Measurements from ENCODE around the gene SCYGR7. TPM values are rescaled to one million over a fixed set of nuclear protein-coding genes. Genes with fewer than 3 reads are reported as not detected.
"Not testable (repeated sequence)": the region's sequence is repeated elsewhere in the genome, so short reads cannot be mapped to it uniquely, and the experiment has no call there.

SCYGR7 gene
- total RNA-seq, 2 donors from 2014 or later = not detected

DNA sequence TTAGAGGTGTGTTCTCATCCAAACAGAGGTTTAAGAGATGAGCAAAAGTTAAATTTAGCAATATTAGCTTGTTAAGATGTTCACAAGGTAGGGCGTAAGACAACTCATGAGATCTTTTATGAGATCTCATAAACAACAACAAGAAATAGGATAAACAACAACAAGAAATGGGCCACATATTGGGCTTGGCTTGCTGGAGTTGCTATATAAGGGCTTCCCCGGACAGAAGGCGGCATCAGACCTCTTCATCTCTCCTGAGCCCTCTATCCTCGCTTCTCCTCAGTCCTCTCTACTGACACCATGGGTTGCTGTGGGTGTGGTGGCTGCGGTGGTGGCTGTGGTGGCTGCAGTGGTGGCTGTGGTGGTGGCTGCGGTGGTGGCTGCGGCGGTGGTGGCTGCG, 17.5 kb downstream of the SCYGR7 start, which contains the start of gene SCYGR8:
SCYGR8 (plus strand) TSS at position 301 of the 400 bp plus-strand sequence; CDS start at position 301, 0 bp downstream.
- Histone ChIP-seq H3K27me3 (ENCODE audit: control insufficient read depth, insufficient read depth, low read length, poor library complexity, severe bottlenecking) (no peaks in the 10 kb centered on the region), H3K4me3 (ENCODE audit: low read length) (no peak within 1 kb of the TSS), H3K27ac (ENCODE audit: low read depth, low read length) (no peak within 1 kb of the TSS), H3K9me3 (ENCODE audit: control insufficient read depth, low read length) (no peaks in the 10 kb centered on the region), H3K4me1 (ENCODE audit: control insufficient read depth, insufficient read depth, low read length) (no peaks in the 10 kb centered on the region), H3K9ac (ENCODE audit: extremely low read depth, low read length, poor library complexity, severe bottlenecking) (no peak within 1 kb of the TSS), H3K36me3 (ENCODE audit: control insufficient read depth, insufficient read depth, low read length) (no peaks in the 10 kb centered on the region)
- Mint-ChIP-seq H3K4me1 (no peaks in the 10 kb centered on the region), H3K27ac (no peak within 1 kb of the TSS), H3K9me3 (no peaks in the 10 kb centered on the region), H3K4me3 (no peak within 1 kb of the TSS), H3K36me3 (ENCODE audit: low read depth) (no peaks in the 10 kb centered on the region), H3K27me3 (ENCODE audit: insufficient read depth) (no peaks in the 10 kb centered on the region)
- TF ChIP-seq, protein P1, sequence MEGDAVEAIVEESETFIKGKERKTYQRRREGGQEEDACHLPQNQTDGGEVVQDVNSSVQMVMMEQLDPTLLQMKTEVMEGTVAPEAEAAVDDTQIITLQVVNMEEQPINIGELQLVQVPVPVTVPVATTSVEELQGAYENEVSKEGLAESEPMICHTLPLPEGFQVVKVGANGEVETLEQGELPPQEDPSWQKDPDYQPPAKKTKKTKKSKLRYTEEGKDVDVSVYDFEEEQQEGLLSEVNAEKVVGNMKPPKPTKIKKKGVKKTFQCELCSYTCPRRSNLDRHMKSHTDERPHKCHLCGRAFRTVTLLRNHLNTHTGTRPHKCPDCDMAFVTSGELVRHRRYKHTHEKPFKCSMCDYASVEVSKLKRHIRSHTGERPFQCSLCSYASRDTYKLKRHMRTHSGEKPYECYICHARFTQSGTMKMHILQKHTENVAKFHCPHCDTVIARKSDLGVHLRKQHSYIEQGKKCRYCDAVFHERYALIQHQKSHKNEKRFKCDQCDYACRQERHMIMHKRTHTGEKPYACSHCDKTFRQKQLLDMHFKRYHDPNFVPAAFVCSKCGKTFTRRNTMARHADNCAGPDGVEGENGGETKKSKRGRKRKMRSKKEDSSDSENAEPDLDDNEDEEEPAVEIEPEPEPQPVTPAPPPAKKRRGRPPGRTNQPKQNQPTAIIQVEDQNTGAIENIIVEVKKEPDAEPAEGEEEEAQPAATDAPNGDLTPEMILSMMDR (conservative IDR thresholded peaks at IDR 0.05) = no peak
- DNase-seq = no peak
- WGBS, 2 experiments (ENCODE audit: insufficient coverage in 1 of 2, insufficient read length in 1 of 2) = 95% methylated on average over 3 of the region's 9 CpGs; no CpG with 5 or more reads in 1 of the 2 experiments

DNA sequence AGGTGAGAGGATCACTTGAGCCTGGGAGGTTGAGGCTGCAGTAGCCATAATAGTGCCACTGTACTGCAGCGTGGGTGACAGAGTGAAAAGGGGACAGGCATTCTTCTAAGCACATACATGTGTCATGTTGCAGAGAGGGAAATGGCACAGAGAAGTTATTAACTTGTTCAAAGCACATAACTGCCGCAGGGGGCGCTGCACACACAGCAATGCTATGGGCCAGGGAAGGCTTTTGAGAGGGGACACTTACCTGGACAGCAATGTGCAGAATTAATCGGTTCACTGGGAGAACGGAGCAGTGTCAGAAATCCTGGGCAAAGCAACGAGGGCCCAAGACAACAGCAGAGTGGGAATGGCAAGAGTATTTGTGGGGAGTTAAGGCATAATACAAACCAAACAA, 19.9 kb downstream of the SCYGR7 start:
- no peaks in the 10 kb centered on the region for H3K9me3 ChIP-seq (ENCODE audit: control insufficient read depth, low read length)
- WGBS, 2 experiments (ENCODE audit: insufficient coverage in 1 of 2, insufficient read length in 1 of 2) = 69 to 74% methylated on average over 5 to 6 of the region's 6 CpGs
- H3K4me3 Mint-ChIP-seq = no peak overlapping the region
- no peaks in the 10 kb centered on the region for H3K4me1 ChIP-seq (ENCODE audit: control insufficient read depth, insufficient read depth, low read length)
- H3K36me3 Mint-ChIP-seq (ENCODE audit: low read depth) = no peaks in the 10 kb centered on the region
- no peak overlapping the region for H3K27ac Mint-ChIP-seq
- no peaks in the 10 kb centered on the region for H3K4me1 Mint-ChIP-seq
- H3K9me3 Mint-ChIP-seq = no peaks in the 10 kb centered on the region
- no peaks in the 10 kb centered on the region for H3K36me3 ChIP-seq (ENCODE audit: control insufficient read depth, insufficient read depth, low read length)
- no peaks in the 10 kb centered on the region for H3K27me3 ChIP-seq (ENCODE audit: control insufficient read depth, insufficient read depth, low read length, poor library complexity, severe bottlenecking)
- DNase-seq = peak; percentile 89
- TF ChIP-seq, protein P1 (conservative IDR thresholded peaks at IDR 0.05) = peak; percentile 91
- H3K27me3 Mint-ChIP-seq (ENCODE audit: insufficient read depth) = no peaks in the 10 kb centered on the region
- no peak overlapping the region for H3K9ac ChIP-seq (ENCODE audit: extremely low read depth, low read length, poor library complexity, severe bottlenecking)
- H3K4me3 ChIP-seq (ENCODE audit: low read length) = no peak overlapping the region
- no peak overlapping the region for H3K27ac ChIP-seq (ENCODE audit: low read depth, low read length)

DNA sequence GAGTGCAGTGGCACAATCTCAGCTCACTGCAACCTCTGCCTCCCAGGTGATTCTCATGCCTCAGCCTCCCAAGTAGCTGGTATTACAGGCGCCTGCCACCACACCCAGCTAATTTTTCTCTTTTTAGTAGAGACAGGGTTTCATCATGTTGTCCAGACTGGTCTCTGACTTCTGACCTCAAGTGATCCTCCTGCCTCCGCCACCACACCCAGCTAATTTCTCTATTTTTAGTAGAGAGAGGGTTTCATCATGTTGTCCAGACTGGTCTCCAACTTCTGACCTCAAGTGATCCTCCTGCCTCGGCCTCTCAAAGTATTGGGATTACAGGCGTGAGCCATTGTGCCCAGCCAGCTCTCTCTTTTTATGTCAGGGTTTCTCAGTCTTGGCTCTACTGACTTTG, 28.1 kb downstream of the SCYGR7 start:
- not testable (repeated sequence) for H3K4me3 Mint-ChIP-seq; H3K4me1 ChIP-seq (ENCODE audit: control insufficient read depth, insufficient read depth, low read length); H3K9me3 Mint-ChIP-seq; H3K36me3 Mint-ChIP-seq (ENCODE audit: low read depth); DNase-seq; H3K4me1 Mint-ChIP-seq; H3K9ac ChIP-seq (ENCODE audit: extremely low read depth, low read length, poor library complexity, severe bottlenecking); H3K27me3 Mint-ChIP-seq (ENCODE audit: insufficient read depth); H3K36me3 ChIP-seq (ENCODE audit: control insufficient read depth, insufficient read depth, low read length); H3K4me3 ChIP-seq (ENCODE audit: low read length); H3K9me3 ChIP-seq (ENCODE audit: control insufficient read depth, low read length); H3K27me3 ChIP-seq (ENCODE audit: control insufficient read depth, insufficient read depth, low read length, poor library complexity, severe bottlenecking); H3K27ac ChIP-seq (ENCODE audit: low read depth, low read length); H3K27ac Mint-ChIP-seq
- WGBS, 2 experiments (ENCODE audit: insufficient coverage in 1 of 2, insufficient read length in 1 of 2) = 71 to 100% methylated on average over 1 to 4 of the region's 4 CpGs
